ENCODE measurements around the gene C5AR1. TPM values are rescaled to one million over a fixed set of nuclear protein-coding genes. Genes with fewer than 3 reads are reported as not detected.

Gene C5AR1
- total RNA-seq, 4 donors from 2014 or later, result 1.2 to 2.4 (median 1.5) TPM

DNA sequence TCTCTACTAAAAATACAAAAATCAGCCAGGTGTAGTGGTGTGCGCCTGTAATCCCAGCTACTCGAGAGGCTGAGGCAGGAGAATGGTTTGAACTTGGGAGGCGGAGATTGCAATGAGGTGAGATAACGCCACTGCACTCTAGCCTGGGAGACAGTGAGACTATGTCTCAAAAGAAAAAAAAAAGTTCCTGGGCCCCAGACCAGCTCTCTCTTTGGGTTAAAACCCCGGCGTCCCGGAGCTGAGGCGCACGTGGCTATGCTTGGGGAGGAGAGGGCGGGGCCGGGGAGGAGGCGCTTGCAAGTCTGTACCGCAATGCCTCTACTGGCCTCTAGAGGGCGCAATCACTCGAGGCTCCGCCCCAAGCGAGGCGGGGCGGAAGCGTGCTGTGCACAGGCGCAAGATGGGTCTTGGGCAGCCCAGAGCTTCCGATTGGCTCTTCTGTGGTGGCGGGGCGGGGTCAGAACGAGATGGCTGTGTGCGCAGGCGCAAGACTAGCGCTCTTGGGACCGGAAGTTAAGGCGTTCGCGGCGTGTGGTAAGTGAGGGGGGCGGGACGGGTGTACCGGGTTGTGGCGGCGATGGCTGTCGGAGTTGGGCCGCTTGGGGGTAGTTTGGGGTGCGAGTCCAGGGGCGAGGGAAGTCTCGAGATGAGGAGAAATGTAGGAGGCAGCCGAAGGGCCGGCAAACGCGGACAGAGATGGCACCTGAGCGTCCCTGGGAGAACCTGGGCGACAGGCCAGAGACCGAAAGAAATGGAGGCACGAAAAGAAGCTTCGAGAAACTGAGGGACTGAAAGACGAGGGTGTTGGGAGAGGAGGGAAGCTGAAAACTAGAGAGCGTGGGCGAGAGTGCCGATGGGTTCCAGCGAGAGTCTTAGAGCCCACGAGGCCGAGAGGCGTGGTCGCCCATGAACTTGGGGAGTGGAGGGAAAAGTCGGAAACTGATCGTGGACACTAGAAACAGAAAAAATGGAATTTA lies 39.4 kb downstream of the C5AR1 start, which contains the start of gene DHX34:
TSS of gene DHX34 (plus strand) at position 497 of the 977 bp plus-strand sequence. CDS start 3,716 bp downstream, outside the sequence.
- no peaks in the 10 kb centered on the region for H3K27me3 ChIP-seq
- WGBS, result 3% methylated on average over 54 of the region's 63 CpGs
- H3K27ac ChIP-seq, result peak within 1 kb of the TSS; percentile 76
- H3K4me3 ChIP-seq, result peak within 1 kb of the TSS; percentile 90
- TF ChIP-seq EP300 (IDR thresholded peaks at IDR 0.05) (no peak), POLR2AphosphoS5 (IDR thresholded peaks at IDR 0.05) (peak in 2 of 3 donors; percentile 12 to 20), POLR2A (IDR thresholded peaks at IDR 0.05) (peak in 1 of 2 donors; percentile 61)
- TF ChIP-seq, protein P1, sequence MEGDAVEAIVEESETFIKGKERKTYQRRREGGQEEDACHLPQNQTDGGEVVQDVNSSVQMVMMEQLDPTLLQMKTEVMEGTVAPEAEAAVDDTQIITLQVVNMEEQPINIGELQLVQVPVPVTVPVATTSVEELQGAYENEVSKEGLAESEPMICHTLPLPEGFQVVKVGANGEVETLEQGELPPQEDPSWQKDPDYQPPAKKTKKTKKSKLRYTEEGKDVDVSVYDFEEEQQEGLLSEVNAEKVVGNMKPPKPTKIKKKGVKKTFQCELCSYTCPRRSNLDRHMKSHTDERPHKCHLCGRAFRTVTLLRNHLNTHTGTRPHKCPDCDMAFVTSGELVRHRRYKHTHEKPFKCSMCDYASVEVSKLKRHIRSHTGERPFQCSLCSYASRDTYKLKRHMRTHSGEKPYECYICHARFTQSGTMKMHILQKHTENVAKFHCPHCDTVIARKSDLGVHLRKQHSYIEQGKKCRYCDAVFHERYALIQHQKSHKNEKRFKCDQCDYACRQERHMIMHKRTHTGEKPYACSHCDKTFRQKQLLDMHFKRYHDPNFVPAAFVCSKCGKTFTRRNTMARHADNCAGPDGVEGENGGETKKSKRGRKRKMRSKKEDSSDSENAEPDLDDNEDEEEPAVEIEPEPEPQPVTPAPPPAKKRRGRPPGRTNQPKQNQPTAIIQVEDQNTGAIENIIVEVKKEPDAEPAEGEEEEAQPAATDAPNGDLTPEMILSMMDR (IDR thresholded peaks at IDR 0.05), result peak; percentile 98 to 100
- peaks cover 16% of the 10 kb centered on the region for H3K36me3 ChIP-seq
- H3K9me3 ChIP-seq, result no peaks in the 10 kb centered on the region
- H3K4me1 ChIP-seq, result peaks cover 17% of the 10 kb centered on the region
- peak; percentile 99 for DNase-seq (ENCODE audit: low spot score in 2 of 2)

DNA sequence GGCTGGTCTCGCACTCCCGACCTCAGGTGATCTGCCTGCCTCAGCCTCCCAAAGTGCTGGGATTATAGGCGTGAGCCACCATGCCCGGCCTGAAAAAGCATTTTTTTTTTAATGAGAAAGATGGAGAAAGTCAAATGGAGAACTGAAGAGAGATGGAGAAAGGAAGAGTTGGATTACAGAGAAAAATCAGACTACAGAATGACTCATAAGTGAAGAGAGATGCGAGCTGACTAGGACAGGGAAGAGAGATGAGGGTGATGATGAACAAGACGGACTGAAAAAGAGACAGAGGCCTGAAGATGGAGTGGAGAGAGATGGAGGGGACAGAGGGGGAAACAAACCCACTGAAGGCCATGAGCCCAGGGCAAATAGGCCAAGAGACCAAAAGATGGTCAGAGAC lies 41.0 kb downstream of the C5AR1 start:
- Histone ChIP-seq H3K9me3 (no peaks in the 10 kb centered on the region), H3K4me3 (no peak overlapping the region), H3K36me3 (peaks cover 29% of the 10 kb centered on the region), H3K27me3 (no peaks in the 10 kb centered on the region), H3K27ac (no peak overlapping the region), H3K4me1 (peaks cover 17% of the 10 kb centered on the region)
- TF ChIP-seq, protein P1 (IDR thresholded peaks at IDR 0.05), result no peak
- TF ChIP-seq POLR2AphosphoS5 (IDR thresholded peaks at IDR 0.05) (no peak), POLR2A (IDR thresholded peaks at IDR 0.05) (no peak)
- DNase-seq (ENCODE audit: low spot score in 2 of 2), result no peak
- WGBS, result 88% methylated on average over 6 of the region's 6 CpGs

DNA sequence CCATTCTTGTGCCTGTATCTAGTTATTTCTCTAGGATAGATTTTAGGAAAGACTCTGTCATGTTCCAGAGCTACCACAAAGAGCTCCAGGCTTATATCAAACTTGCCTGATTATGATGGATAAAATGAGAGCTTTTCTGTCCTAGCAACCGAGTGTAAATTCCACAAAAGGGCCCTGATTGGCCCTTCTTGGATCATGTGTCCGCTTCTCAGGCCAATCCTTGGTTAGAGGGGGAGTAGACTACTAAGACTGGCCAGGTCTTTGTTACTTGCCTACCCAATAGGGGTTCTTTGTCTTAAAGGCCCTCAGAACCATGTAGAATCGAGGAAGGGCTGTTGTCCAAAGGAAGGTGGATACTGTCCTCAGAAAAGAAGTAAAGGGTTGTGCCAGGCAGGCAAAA lies 41.9 kb downstream of the C5AR1 start:
- peaks cover 38% of the 10 kb centered on the region for H3K36me3 ChIP-seq
- no peaks in the 10 kb centered on the region for H3K9me3 ChIP-seq
- no peaks in the 10 kb centered on the region for H3K27me3 ChIP-seq
- WGBS, result 85% methylated on average over 3 of the region's 3 CpGs
- H3K27ac ChIP-seq, result no peak overlapping the region
- TF ChIP-seq EP300 (IDR thresholded peaks at IDR 0.05), result no peak
- no peak for TF ChIP-seq POLR2A (IDR thresholded peaks at IDR 0.05)
- TF ChIP-seq, protein P1 (IDR thresholded peaks at IDR 0.05), result no peak
- no peak for TF ChIP-seq POLR2AphosphoS5 (IDR thresholded peaks at IDR 0.05)
- peaks cover 17% of the 10 kb centered on the region for H3K4me1 ChIP-seq
- DNase-seq (ENCODE audit: low spot score in 2 of 2), result no peak
- H3K4me3 ChIP-seq, result no peak overlapping the region

DNA sequence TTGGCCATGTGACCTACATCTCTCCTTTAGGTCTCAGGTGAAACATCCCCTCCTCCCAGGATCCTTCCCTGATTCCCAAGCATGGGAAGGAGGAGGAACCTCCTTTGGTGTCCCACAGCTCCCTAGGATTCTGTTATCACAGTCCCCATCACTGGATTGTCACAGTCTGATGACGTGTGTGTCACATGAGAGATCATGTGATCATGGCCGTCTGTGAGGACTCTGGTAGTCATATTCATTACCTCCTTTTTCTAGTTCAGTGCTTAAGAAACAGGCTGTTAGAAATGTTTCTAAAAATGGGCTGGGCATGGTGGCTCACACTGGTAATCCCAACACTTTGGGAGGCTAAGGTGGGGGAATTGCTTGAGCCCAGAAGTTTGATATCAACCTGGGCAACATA lies 42.4 kb downstream of the C5AR1 start:
- peaks cover 17% of the 10 kb centered on the region for H3K4me1 ChIP-seq
- no peak for DNase-seq (ENCODE audit: low spot score in 2 of 2)
- peaks cover 44% of the 10 kb centered on the region for H3K36me3 ChIP-seq
- no peak overlapping the region for H3K27ac ChIP-seq
- WGBS, result 60% methylated on average over 2 of the region's 2 CpGs
- H3K9me3 ChIP-seq, result no peaks in the 10 kb centered on the region
- no peak overlapping the region for H3K4me3 ChIP-seq
- no peaks in the 10 kb centered on the region for H3K27me3 ChIP-seq
- TF ChIP-seq, protein P1 (IDR thresholded peaks at IDR 0.05), result no peak
- TF ChIP-seq EP300 (IDR thresholded peaks at IDR 0.05) (no peak), POLR2A (IDR thresholded peaks at IDR 0.05) (no peak), POLR2AphosphoS5 (IDR thresholded peaks at IDR 0.05) (no peak)

DNA sequence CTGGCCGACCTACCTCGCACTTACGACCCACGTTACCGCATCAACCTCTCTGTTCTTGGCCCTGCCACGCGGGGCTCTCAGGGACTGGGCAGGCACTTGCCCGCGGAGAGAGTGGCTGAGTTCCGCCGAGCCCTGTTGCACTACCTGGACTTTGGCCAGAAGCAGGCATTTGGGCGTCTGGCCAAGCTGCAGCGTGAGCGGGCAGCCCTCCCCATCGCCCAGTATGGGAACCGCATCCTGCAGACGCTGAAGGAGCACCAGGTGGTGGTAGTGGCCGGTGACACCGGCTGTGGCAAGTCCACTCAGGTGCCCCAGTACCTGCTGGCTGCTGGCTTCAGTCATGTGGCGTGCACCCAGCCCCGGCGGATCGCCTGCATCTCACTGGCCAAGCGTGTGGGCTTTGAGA lies 43.6 kb downstream of the C5AR1 start:
- Histone ChIP-seq H3K27ac (no peak overlapping the region), H3K9me3 (no peaks in the 10 kb centered on the region), H3K4me3 (no peak overlapping the region), H3K4me1 (peaks cover 17% of the 10 kb centered on the region), H3K27me3 (no peaks in the 10 kb centered on the region), H3K36me3 (peaks cover 56% of the 10 kb centered on the region)
- no peak for DNase-seq (ENCODE audit: low spot score in 2 of 2)
- WGBS, result 96% methylated on average over 12 of the region's 24 CpGs
- no peak for TF ChIP-seq EP300 (IDR thresholded peaks at IDR 0.05)

Measured in suprapubic skin (tissue), 4 donors.